CD4-positive, alpha-beta T cell treated with Interleukin-17A for 1 hour (primary cell): ENCODE data around the gene PITPNC1.
"Not testable (repeated sequence)": the region's sequence is repeated elsewhere in the genome, so short reads cannot be mapped to it uniquely, and the experiment has no call there.

Experiments
- DNase-seq: peaks from one replicate; pipeline ENCODE4 v3.0.0-alpha.2; 2020

The PITPNC1 gene

GRCh38 chr17:67376737-67377487, at the start of gene PITPNC1:
TSS of gene PITPNC1 (plus strand) at chr17:67377281.
- DNase-seq = peak; percentile 90

- DNase-seq = no peak
Measured at GRCh38 chr17:67328026-67328425, 49.1 kb upstream of the PITPNC1 start.

DNA sequence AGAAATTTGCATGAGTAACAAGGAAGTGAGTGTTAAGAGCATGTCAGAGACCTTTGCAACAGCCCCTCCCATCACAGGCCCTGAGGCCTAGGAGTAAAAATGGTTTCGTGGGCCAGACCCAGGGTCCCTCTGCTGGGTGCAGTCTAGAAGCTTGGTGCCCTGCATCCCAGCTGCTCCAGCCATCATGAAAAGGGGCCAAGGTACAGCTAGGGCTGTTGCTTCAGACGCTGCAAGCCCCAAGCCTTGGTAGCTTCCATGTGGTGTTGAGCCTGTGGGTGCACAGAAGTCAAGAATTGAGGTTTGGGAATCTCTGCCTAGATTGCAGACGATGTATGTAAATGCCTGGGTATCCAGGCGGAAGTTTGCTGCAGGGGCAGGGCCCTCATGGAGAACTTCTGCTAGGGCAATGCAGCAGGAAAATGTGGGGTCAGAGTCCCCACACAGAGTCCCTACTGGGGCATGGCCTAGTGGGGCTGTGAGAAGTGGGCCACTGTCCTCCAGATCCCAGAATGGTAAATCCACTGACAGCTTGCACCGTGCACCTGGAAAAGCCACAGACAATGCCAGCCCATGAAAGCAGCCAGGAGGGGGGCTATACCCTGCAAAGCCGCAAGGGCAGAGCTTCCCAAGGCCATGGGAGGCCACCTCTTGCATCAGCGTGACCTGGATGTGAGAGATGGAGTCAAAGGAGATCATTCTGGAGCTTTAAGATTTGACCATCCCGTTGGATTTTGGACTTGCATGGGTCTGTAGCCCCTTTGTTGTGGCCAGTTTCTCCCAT, 45.5 kb upstream of the PITPNC1 start:
- not testable (repeated sequence) for DNase-seq

DNA sequence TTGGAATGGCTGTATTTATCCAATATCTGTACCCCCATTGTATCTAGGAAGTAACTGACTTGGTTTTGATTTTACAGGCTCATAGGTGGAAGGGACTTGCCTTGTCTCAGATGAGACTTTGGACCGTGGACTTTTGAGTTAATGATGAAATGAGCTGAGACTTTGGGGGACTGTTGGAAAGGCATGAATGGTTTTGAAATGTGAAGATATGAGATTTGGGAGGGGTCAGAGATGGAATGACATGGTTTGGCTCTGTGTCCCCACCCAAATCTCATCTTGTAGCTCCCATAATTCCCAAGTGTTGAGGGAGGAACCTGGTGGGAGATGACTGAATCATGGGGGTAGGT, 44.9 kb upstream of the PITPNC1 start:
- DNase-seq = not testable (repeated sequence)

DNA sequence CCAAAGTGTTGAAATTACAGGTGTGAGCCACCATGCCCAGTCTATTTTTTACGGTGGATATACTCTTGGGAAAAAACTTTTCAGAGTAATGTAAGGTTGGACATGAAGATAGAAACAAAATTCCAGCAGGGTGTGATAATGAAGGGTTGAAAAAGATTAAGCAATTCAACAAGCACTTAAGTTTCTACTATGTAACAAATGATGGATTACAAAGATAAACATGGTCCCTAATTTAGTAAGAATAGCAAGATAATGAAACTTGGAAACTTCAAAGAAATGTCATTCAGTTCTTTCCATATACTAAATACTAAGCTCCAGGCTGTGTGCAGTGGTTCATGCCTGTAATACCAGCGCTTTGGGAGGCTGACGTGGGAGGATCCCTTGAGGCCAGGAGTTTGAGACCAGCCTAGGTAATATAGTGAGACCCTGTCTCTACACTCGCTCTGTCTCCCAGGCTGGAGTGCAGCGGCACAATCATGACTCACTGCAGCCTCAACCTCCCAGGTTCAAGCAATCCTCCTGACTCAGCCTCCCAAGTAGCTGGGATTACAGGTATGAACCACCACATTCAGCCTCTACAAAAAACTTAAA, 41.7 kb upstream of the PITPNC1 start:
- no peak for DNase-seq

- no peak for DNase-seq
Measured at GRCh38 chr17:67336859-67337258, 40.2 kb upstream of the PITPNC1 start.

- DNase-seq = not testable (repeated sequence)
Measured at GRCh38 chr17:67338353-67338752, 38.7 kb upstream of the PITPNC1 start.

DNA sequence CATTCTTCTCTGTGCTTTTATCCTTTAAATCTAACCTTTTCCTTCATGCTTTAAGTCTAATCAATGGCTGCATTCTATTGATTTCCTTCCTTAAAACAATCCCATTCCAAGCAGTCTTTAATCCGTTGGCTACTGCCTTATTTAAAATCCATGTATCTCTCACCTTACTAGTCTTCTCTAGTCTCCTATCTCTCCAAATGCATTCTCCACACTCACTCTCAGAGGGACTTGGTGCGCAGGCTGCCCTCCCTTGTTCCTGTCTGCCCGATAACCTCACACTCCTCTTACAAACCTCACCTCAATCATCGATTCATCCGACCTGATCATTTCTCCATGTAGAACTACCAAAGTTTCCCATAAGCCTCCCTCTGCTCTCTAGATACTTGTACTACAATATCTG, 33.8 kb upstream of the PITPNC1 start:
- DNase-seq = no peak

- DNase-seq = no peak
Measured at GRCh38 chr17:67347826-67348225, 29.3 kb upstream of the PITPNC1 start.

- no peak for DNase-seq
Measured at GRCh38 chr17:67349420-67349819, 27.7 kb upstream of the PITPNC1 start.

- DNase-seq = no peak
Measured at GRCh38 chr17:67353161-67353560, 23.9 kb upstream of the PITPNC1 start.

GRCh38 chr17:67353929-67354574, 23.0 kb upstream of the PITPNC1 start:
- no peak for DNase-seq

DNA sequence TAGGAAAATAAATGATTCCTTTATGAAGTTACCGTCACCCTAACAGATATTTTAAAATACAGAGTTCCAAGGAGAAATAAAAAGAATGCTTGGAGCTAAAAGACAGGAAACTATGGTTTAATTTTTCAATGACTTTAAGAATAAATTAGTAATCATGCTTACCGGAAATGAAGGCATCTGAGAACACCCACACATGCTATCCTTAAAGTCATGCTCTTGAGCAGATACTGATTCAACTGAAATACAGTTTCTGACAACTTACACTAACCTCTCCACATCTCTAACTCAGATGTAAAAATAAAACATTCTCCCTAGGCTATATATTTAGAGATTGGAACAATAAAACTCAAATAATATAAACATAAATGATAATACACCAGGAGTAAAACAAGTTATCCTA, 18.5 kb upstream of the PITPNC1 start:
- DNase-seq = no peak

- peak; percentile 78 for DNase-seq
Measured at GRCh38 chr17:67359960-67360791, 16.9 kb upstream of the PITPNC1 start.

DNA sequence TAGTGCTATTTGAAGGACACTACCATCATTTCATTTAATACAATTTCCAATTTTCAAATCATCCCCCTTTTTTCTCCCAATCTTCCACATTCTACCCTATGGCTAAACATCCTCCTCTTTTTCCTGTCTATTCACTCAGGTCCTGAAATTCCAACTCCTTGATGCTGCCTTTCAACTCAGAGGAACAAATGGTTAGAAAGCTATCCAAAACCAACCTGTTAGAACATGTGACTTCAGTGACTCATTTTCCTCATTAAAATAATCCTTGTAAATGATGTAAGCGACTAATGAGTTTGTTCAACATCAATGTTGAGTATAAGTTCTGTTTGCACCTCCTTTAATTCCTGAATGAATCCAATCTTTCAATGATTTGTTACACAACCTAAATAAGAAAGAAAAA, 16.2 kb upstream of the PITPNC1 start:
- no peak for DNase-seq

DNA sequence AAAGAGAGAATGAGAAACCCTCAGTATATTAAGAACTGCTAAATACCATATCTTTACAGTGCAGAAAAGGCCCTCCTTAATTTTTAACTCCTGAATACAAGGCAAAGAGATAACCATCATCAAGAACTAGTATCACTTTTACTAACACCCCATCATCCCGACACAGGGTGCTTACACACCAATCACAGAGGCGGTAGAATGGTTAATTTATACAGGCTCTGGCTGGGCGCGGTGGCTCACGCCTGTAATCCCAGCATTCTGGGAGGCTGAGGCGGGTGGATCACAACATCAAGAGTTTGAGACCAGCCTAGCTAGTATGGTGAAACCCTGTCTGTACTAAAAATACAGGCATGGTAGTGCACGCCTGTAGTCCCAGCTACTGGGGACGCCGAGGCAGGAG, 14.9 kb upstream of the PITPNC1 start:
- DNase-seq = no peak

- peak; percentile 29 for DNase-seq
Measured at GRCh38 chr17:67364847-67365737, 12.0 kb upstream of the PITPNC1 start.

GRCh38 chr17:67365738-67366192, 11.3 kb upstream of the PITPNC1 start:
- DNase-seq = peak; percentile 56

DNA sequence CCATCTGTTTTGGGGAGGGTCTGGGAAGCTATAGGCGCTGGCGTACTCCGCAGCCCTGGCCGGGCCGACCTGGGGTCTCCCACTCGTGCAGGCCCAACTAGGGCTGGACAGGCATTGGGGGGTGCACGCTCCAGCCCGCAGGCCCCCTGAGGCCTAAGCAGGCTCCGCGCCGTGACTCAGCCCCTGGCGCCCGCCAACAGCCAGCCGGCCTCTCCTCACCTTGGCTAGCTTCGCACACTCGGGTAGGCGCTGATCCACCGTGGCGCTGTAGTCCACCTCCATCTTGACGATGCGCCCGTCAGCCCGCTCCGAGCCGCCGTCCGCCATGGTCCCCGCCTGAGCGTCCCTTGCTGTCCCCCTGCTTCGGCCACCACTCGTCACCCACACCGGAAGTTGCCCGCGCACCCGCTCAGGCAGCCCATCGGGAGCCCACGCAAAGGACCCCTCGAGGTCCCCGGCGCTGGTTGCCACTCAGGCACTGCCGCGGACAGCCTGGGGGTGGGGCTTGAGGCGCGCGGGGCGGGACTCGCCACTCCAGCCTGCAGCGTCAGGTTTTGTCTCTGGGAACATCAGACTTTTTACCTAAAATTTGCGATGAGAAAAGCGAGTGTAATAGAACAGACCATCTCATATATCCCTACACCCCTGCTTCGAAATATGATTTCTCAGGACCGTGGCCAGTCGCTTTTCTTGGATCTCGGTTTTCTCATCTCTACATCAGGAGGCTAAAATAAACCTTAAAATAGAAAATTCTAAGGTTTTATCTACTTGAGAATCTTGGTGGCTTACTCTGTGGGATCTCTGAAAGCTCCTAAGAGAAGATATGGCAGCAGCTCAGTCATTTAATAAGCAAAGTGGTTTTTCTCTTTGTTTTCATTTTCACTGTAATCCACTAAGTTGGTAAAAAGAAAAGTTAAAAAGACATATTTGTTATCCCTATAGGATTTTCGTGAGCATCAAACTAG, 10.6 kb upstream of the PITPNC1 start, which contains the start of gene PSMD12:
Gene PSMD12, minus strand, starts transcription at position 385 of the 965 bp plus-strand sequence. Its CDS starts 58 bp downstream, at position 327.
- DNase-seq = peak; percentile 94

DNA sequence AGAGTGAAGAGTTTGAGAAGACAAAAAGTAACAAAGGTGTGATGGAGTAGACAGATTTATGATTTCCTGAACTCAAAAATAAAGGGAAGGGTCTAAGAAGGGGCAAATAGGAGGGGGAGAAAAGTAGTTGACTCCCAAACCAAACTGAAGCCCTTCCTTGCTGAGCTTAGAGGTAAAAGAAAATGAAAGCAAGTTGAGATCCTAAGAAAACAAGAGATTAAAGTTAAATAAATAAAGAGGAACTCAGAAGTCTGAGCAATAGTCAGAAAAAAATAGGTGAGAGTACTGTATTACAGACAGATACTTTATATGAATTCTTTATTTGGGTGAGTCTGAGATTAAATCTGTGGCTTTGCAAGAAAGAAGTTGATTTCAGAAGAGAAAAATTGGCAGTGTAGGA, 7.4 kb upstream of the PITPNC1 start:
- no peak for DNase-seq
